CD4-positive, alpha-beta T cell treated with Interferon alpha-2 for 1 hour (primary cell): ENCODE measurements around the gene LRIT2.

Experiments used
- DNase-seq, 2 donors: peaks; one replicate each; pipeline ENCODE4 v3.0.0-alpha.2; 2020 to 2022

LRIT2 gene

GRCh38 chr10:84225427-84226173 lies at the start of gene LRIT2:
Gene LRIT2 (minus strand): TSS chr10:84225544. CDS start chr10:84225520, 24 bp downstream.
- no peak for DNase-seq

GRCh38 chr10:84270708-84271107 lies 45.4 kb upstream of the LRIT2 start:
- no peak for DNase-seq

GRCh38 chr10:84269773-84270172 lies 44.4 kb upstream of the LRIT2 start:
- DNase-seq = no peak

GRCh38 chr10:84269162-84269561 lies 43.8 kb upstream of the LRIT2 start:
- DNase-seq = no peak

GRCh38 chr10:84267503-84268126 lies 42.3 kb upstream of the LRIT2 start:
- DNase-seq = peak; percentile 29 to 61

GRCh38 chr10:84265418-84265817 lies 40.1 kb upstream of the LRIT2 start:
- no peak for DNase-seq

- peak; percentile 61 to 73 for DNase-seq
Measured at GRCh38 chr10:84264611-84265141, 39.3 kb upstream of the LRIT2 start.

GRCh38 chr10:84263716-84264115 lies 38.4 kb upstream of the LRIT2 start:
- DNase-seq = no peak

- no peak for DNase-seq
Measured at GRCh38 chr10:84262190-84262956, 37.0 kb upstream of the LRIT2 start.

- DNase-seq = no peak
Measured at GRCh38 chr10:84261236-84261915, 36.0 kb upstream of the LRIT2 start.

- DNase-seq = no peak
Measured at GRCh38 chr10:84258034-84258695, 32.8 kb upstream of the LRIT2 start.

GRCh38 chr10:84257343-84258020 lies 32.1 kb upstream of the LRIT2 start:
- DNase-seq = no peak

- DNase-seq = peak in 1 of 2 donors; percentile 20
Measured at GRCh38 chr10:84256510-84257342, 31.4 kb upstream of the LRIT2 start.

- no peak for DNase-seq
Measured at GRCh38 chr10:84254552-84255478, 29.5 kb upstream of the LRIT2 start.

GRCh38 chr10:84248794-84249193 lies 23.4 kb upstream of the LRIT2 start:
- DNase-seq = no peak

GRCh38 chr10:84247496-84247895 lies 22.2 kb upstream of the LRIT2 start:
- no peak for DNase-seq

GRCh38 chr10:84244651-84245270 lies 19.4 kb upstream of the LRIT2 start, which contains the start of gene RGR:
Gene RGR (plus strand): TSS chr10:84245053. CDS start chr10:84245091, 38 bp downstream.
- DNase-seq = no peak

GRCh38 chr10:84243759-84244158 lies 18.4 kb upstream of the LRIT2 start:
- no peak for DNase-seq
